ES-I3 (cell line): Measurements from ENCODE around the gene PMS1.
A peak's percentile ranks its signal among the peaks of the same experiment; 100 is the strongest.
"Not testable (repeated sequence)": the region's sequence is repeated elsewhere in the genome, so short reads cannot be mapped to it uniquely, and the experiment has no call there.

Source experiments
- H3K36me3 ChIP-seq: 2 replicates; pipeline ENCODE4 v1.6.1; 2013; ENCODE audit warnings: mild to moderate bottlenecking, low read length, control low read depth, moderate library complexity; ENCODE audit not compliant: insufficient read depth
- H3K4me1 ChIP-seq: 2 replicates; pipeline ENCODE4 v1.6.1; 2013; ENCODE audit warnings: mild to moderate bottlenecking, control low read depth, low read length; ENCODE audit not compliant: insufficient read depth
- H3K9ac ChIP-seq: 2 replicates; pipeline ENCODE4 v1.6.1; 2013; ENCODE audit warnings: low read depth, mild to moderate bottlenecking, low read length, moderate library complexity
- H3K9me3 ChIP-seq: 2 replicates; pipeline ENCODE4 v1.6.1; 2013; ENCODE audit warnings: mild to moderate bottlenecking, low read length, moderate library complexity; ENCODE audit not compliant: control insufficient read depth, insufficient read depth

The PMS1 gene

GRCh38 chr2:189783927-189784867 is at the start of gene PMS1, which contains the start of gene ORMDL1:
Gene PMS1 (plus strand): TSS chr2:189784450. CDS start chr2:189791810, 7,360 bp downstream.
Gene ORMDL1 (minus strand): TSS chr2:189784339. CDS start chr2:189782595, 1,744 bp downstream.
- H3K9ac ChIP-seq, result peak within 1 kb of the TSS; percentile 81
- H3K36me3 ChIP-seq, result 0 out of 2 replicates have a peak, but pooled peaks cover 4% of the 10 kb centered on the region
- H3K4me1 ChIP-seq, result no peaks in the 10 kb centered on the region
- no peaks in the 10 kb centered on the region for H3K9me3 ChIP-seq

- Histone ChIP-seq H3K9ac (no peak overlapping the region), H3K9me3 (no peaks in the 10 kb centered on the region), H3K36me3 (0 out of 2 replicates have a peak, but pooled peaks cover 3% of the 10 kb centered on the region), H3K4me1 (no peaks in the 10 kb centered on the region)
Observed at GRCh38 chr2:189751080-189751658, 33.1 kb upstream of the PMS1 start.

GRCh38 chr2:189756311-189756952 is 27.8 kb upstream of the PMS1 start:
- H3K9ac ChIP-seq, result no peak overlapping the region
- 0 out of 2 replicates have a peak, but pooled peaks cover 3% of the 10 kb centered on the region for H3K36me3 ChIP-seq
- H3K9me3 ChIP-seq, result no peaks in the 10 kb centered on the region
- H3K4me1 ChIP-seq, result no peaks in the 10 kb centered on the region

- H3K9me3 ChIP-seq, H3K36me3 ChIP-seq, H3K9ac ChIP-seq, H3K4me1 ChIP-seq: not testable (repeated sequence)
Observed at GRCh38 chr2:189760154-189760553, 24.1 kb upstream of the PMS1 start.

- Histone ChIP-seq H3K36me3 (no peaks in the 10 kb centered on the region; the same call in 1 of the 2 replicates), H3K4me1 (peaks cover 4% of the 10 kb centered on the region; the same call in 1 of the 2 replicates), H3K9ac (peak overlapping the region; percentile 80), H3K9me3 (no peaks in the 10 kb centered on the region)
Observed at GRCh38 chr2:189762229-189762550, 22.1 kb upstream of the PMS1 start.

- Histone ChIP-seq H3K36me3 (no peaks in the 10 kb centered on the region; the same call in 1 of the 2 replicates), H3K4me1 (peaks cover 4% of the 10 kb centered on the region; the same call in 1 of the 2 replicates), H3K9ac (peak within 1 kb of the TSS; percentile 80), H3K9me3 (no peaks in the 10 kb centered on the region)
Observed at GRCh38 chr2:189762551-189763298, 21.5 kb upstream of the PMS1 start, which contains the start of gene OSGEPL1. Gene OSGEPL1 (minus strand): TSS chr2:189762792. CDS start chr2:189761640, 1,152 bp downstream.

GRCh38 chr2:189763908-189764661 is 20.2 kb upstream of the PMS1 start:
- peak overlapping the region; percentile 80; the same call in 1 of the 2 replicates for H3K9ac ChIP-seq
- H3K4me1 ChIP-seq, result peaks cover 4% of the 10 kb centered on the region; the same call in 1 of the 2 replicates

GRCh38 chr2:189770590-189771322 is 13.5 kb upstream of the PMS1 start:
- Histone ChIP-seq H3K36me3 (peaks cover 10% of the 10 kb centered on the region), H3K9ac (no peak overlapping the region), H3K9me3 (no peaks in the 10 kb centered on the region), H3K4me1 (no peaks in the 10 kb centered on the region)

More at GRCh38 chr2:189763908-189764661, 20.2 kb upstream of the PMS1 start:
- Histone ChIP-seq H3K9me3 (no peaks in the 10 kb centered on the region), H3K36me3 (no peaks in the 10 kb centered on the region; the same call in 1 of the 2 replicates)

- Histone ChIP-seq H3K4me1 (no peaks in the 10 kb centered on the region), H3K9ac (no peak overlapping the region), H3K36me3 (peaks cover 10% of the 10 kb centered on the region), H3K9me3 (no peaks in the 10 kb centered on the region)
Observed at GRCh38 chr2:189772212-189772611, 12.0 kb upstream of the PMS1 start.

GRCh38 chr2:189782221-189782671 is 2.0 kb upstream of the PMS1 start:
- H3K9me3 ChIP-seq, result no peaks in the 10 kb centered on the region
- H3K4me1 ChIP-seq, result no peaks in the 10 kb centered on the region
- H3K36me3 ChIP-seq, result 0 out of 2 replicates have a peak, but pooled peaks cover 6% of the 10 kb centered on the region
- H3K9ac ChIP-seq, result no peak overlapping the region

- Histone ChIP-seq H3K4me1 (no peaks in the 10 kb centered on the region), H3K9me3 (no peaks in the 10 kb centered on the region), H3K36me3 (0 out of 2 replicates have a peak, but pooled peaks cover 6% of the 10 kb centered on the region), H3K9ac (peak overlapping the region; percentile 81)
Observed at GRCh38 chr2:189783451-189783926, 761 bp upstream of the PMS1 start.

GRCh38 chr2:189791338-189792042 is 7.2 kb downstream of the PMS1 start:
- Histone ChIP-seq H3K9me3 (no peaks in the 10 kb centered on the region), H3K36me3 (no peaks in the 10 kb centered on the region; the same call in 1 of the 2 replicates), H3K9ac (no peak overlapping the region), H3K4me1 (no peaks in the 10 kb centered on the region)
